Trophoblast cell (in vitro differentiated cells and primary cell): ENCODE data around the gene LGALS3.

Experiments
- DNase-seq, 2 donors: peaks; one replicate each; pipeline ENCODE4 v3.0.0-alpha.2; 2016
- H2AFZ ChIP-seq: 2 replicates; pipeline ENCODE4 v1.6.1; 2013; ENCODE audit warnings: low read length, moderate library complexity, mild to moderate bottlenecking; ENCODE audit not compliant: insufficient read depth, poor library complexity
- H2AK5ac ChIP-seq: 2 replicates; pipeline ENCODE4 v1.6.1; 2013; ENCODE audit warnings: mild to moderate bottlenecking, low read length
- H2BK120ac ChIP-seq: 2 replicates; pipeline ENCODE4 v1.6.1; 2013; ENCODE audit warnings: low read length, mild to moderate bottlenecking, moderate library complexity; ENCODE audit not compliant: insufficient read depth, poor library complexity
- H2BK12ac ChIP-seq: 2 replicates; pipeline ENCODE4 v1.6.1; 2013; ENCODE audit warnings: mild to moderate bottlenecking, low read length, moderate library complexity
- H2BK5ac ChIP-seq: 2 replicates; pipeline ENCODE4 v1.6.1; 2013; ENCODE audit warnings: low read length, low read depth, moderate library complexity, mild to moderate bottlenecking; ENCODE audit not compliant: poor library complexity
- H3K14ac ChIP-seq: 2 replicates; pipeline ENCODE4 v1.6.1; 2013; ENCODE audit warnings: mild to moderate bottlenecking, low read length
- H3K18ac ChIP-seq: 2 replicates; pipeline ENCODE4 v1.6.1; 2013; ENCODE audit warnings: mild to moderate bottlenecking, low read length
- H3K23ac ChIP-seq: 2 replicates; pipeline ENCODE4 v1.6.1; 2013; ENCODE audit warnings: low read length
- H3K27ac ChIP-seq: 2 replicates; pipeline ENCODE4 v1.5.1; 2013; ENCODE audit warnings: low read depth, mild to moderate bottlenecking, inconsistent platforms, low read length, moderate library complexity
- H3K27me3 ChIP-seq: 2 replicates; pipeline ENCODE4 v1.6.1; 2013; ENCODE audit warnings: inconsistent platforms, mild to moderate bottlenecking, low read length, moderate library complexity; ENCODE audit not compliant: insufficient read depth
- H3K36me3 ChIP-seq, 2 experiments: 1 replicate in 1 of 2; 2 replicates in 1 of 2; pipeline ENCODE4 v1.6.1; 2013; ENCODE audit warnings: low read length in 2 of 2, mild to moderate bottlenecking in 2 of 2, moderate library complexity in 1 of 2; ENCODE audit not compliant: insufficient read depth in 2 of 2, control insufficient read depth in 1 of 2
- H3K4ac ChIP-seq: 2 replicates; pipeline ENCODE4 v1.6.1; 2013; ENCODE audit warnings: low read depth, mild to moderate bottlenecking, low read length, moderate library complexity
- H3K4me1 ChIP-seq, 2 experiments: 1 replicate in 1 of 2; 2 replicates in 1 of 2; pipeline ENCODE4 v1.6.1; 2013; ENCODE audit warnings: low read length in 2 of 2, mild to moderate bottlenecking in 2 of 2, moderate library complexity in 1 of 2; ENCODE audit not compliant: insufficient read depth in 2 of 2, control insufficient read depth in 1 of 2
- H3K4me2 ChIP-seq: 2 replicates; pipeline ENCODE4 v1.6.1; 2013; ENCODE audit warnings: inconsistent platforms, mild to moderate bottlenecking, low read length, moderate library complexity
- H3K4me3 ChIP-seq: 2 replicates; pipeline ENCODE4 v1.5.1; 2013; ENCODE audit warnings: mild to moderate bottlenecking, low read depth, low read length, inconsistent platforms
- H3K79me1 ChIP-seq: one replicate; pipeline ENCODE4 v1.6.1; 2013; ENCODE audit warnings: low read length
- H3K79me2 ChIP-seq: 2 replicates; pipeline ENCODE4 v1.6.1; 2013; ENCODE audit warnings: low read length, mild to moderate bottlenecking; ENCODE audit not compliant: control insufficient read depth, insufficient read depth, poor library complexity
- H3K9ac ChIP-seq: 2 replicates; pipeline ENCODE4 v1.6.1; 2013; ENCODE audit warnings: mild to moderate bottlenecking, low read length
- H3K9me3 ChIP-seq: 2 replicates; pipeline ENCODE4 v1.6.1; 2013; ENCODE audit warnings: low read depth, mild to moderate bottlenecking, control low read depth, inconsistent platforms, low read length; ENCODE audit not compliant: insufficient read depth
- H4K12ac ChIP-seq: 2 replicates; pipeline ENCODE4 v1.6.1; 2013; ENCODE audit warnings: low read depth, mild to moderate bottlenecking, low read length, moderate library complexity
- H4K8ac ChIP-seq: 2 replicates; pipeline ENCODE4 v1.6.1; 2013; ENCODE audit warnings: low read depth, mild to moderate bottlenecking, low read length, moderate library complexity
- H4K91ac ChIP-seq: one replicate; pipeline ENCODE4 v1.6.1; 2013; ENCODE audit warnings: low read depth, mild to moderate bottlenecking, low read length, moderate library complexity
- WGBS: extraction: QIAGEN DNeasy Blood & Tissue Kit; methylation state at CpG from one replicate; pipeline ENCODE4 v1.1.7; 2013; ENCODE audit warnings: missing lambda C conversion rate; ENCODE audit not compliant: insufficient read length, insufficient coverage; ENCODE audit errors: extremely low coverage; 5-methylcytosine and 5-hydroxymethylcytosine counted together

LGALS3 gene

DNA sequence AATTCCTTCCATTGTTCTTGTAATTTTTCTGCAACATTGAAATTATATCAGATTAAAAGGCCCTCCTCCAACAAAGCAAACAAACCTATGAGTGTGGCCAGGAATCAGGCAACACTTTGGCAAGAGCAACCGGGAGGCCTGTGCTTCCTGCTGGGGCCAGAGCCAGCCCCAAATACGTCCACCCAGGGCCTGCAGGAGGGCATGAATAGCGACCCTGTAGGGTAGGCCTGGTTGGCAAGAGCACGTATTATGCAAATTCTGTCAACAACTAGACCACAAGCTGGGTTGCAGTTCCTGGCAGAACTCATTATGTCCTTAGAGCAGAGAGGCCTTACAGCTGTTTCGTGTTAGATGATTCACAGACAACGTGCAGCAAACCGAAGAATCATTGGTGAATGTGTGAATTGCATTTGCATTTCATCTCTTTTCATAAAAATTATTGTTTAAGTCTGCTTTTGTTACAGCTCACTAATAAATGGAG is 26.9 kb upstream of the LGALS3 start:
- Histone ChIP-seq H4K12ac (no peak overlapping the region), H3K27me3 (no peaks in the 10 kb centered on the region)
- WGBS: no CpG with 5 or more reads among the region's 7 CpGs

DNA sequence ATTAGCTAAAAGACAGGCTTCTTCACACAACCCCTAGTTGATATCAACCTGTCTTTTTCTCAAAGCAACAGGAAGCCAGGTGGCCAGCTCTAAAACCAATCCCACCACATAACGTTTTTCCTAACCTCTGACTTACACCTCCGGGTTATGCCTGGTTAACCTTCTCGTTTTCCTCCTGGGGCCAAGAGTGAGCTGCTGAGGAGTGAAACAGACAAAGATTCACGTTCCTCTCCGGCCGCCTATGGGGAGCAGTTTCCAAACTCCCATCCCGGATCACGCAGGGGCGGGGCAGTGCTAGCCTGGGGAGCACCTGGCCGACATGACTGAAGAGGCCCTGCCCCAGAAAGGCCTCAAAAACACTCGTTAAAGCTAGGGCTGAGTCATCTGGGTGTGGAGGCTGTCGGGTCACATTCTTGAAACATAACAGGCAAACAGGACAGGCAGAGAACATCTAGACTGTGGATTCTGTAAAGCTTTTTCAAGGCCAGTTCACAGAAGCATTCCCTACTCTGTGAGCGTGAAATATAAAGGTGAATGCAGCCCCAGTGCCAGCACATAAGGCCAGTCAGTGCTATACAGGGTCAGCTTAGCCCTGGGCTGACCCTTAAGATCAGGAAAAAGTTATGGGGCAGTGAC is 25.9 kb upstream of the LGALS3 start:
- peak overlapping the region; percentile 74 for H2BK120ac ChIP-seq
- peak overlapping the region; percentile 62 for H3K4me2 ChIP-seq
- H3K79me1 ChIP-seq: peaks cover 28% of the 10 kb centered on the region
- peak; percentile 98 for DNase-seq
- H4K91ac ChIP-seq: peak overlapping the region; percentile 95
- H3K9me3 ChIP-seq: peaks cover 3% of the 10 kb centered on the region
- H2BK5ac ChIP-seq: peak overlapping the region; percentile 89
- H3K27ac ChIP-seq: peak overlapping the region; percentile 98
- H2AFZ ChIP-seq: peak overlapping the region; percentile 19
- peaks cover 3% of the 10 kb centered on the region for H3K79me2 ChIP-seq
- H2AK5ac ChIP-seq: no peak overlapping the region
- no peak overlapping the region for H3K4me3 ChIP-seq
- no peak overlapping the region for H4K12ac ChIP-seq
- H3K4me1 ChIP-seq: peaks cover 17 to 30% of the 10 kb centered on the region in 2 experiments
- peak overlapping the region; percentile 51 for H3K14ac ChIP-seq
- peak overlapping the region; percentile 21 for H4K8ac ChIP-seq
- H3K4ac ChIP-seq: no peak overlapping the region
- H3K27me3 ChIP-seq: no peaks in the 10 kb centered on the region
- H3K18ac ChIP-seq: no peak overlapping the region
- H2BK12ac ChIP-seq: peak overlapping the region; percentile 99
- no CpG with 5 or more reads among the region's 13 CpGs for WGBS
- no peak overlapping the region for H3K23ac ChIP-seq
- H3K9ac ChIP-seq: peak overlapping the region; percentile 37
- H3K36me3 ChIP-seq: peaks cover 2% of the 10 kb centered on the region in 2 experiments

More for the DNA sequence above, 26.9 kb upstream of the LGALS3 start:
- Histone ChIP-seq H3K4ac (no peak overlapping the region), H2BK120ac (peak overlapping the region; percentile 65), H3K4me1 (peaks cover 14 to 25% of the 10 kb centered on the region in 2 experiments), H3K79me1 (peaks cover 21% of the 10 kb centered on the region), H3K23ac (no peak overlapping the region), H2AK5ac (no peak overlapping the region), H2AFZ (peak overlapping the region; percentile 56), H3K27ac (peak overlapping the region; percentile 76), H4K91ac (peak overlapping the region; percentile 20), H2BK12ac (peak overlapping the region; percentile 80), H3K4me3 (no peak overlapping the region), H3K79me2 (peaks cover 3% of the 10 kb centered on the region), H3K4me2 (peak overlapping the region; percentile 0), H3K9ac (no peak overlapping the region), H3K36me3 (peaks cover 2% of the 10 kb centered on the region in 2 experiments), H2BK5ac (no peak overlapping the region), H3K9me3 (peaks cover 3% of the 10 kb centered on the region), H3K14ac (no peak overlapping the region), H4K8ac (peak overlapping the region; percentile 62), H3K18ac (peak overlapping the region; percentile 16)
- DNase-seq: peak in 1 of 2 donors; percentile 49

GRCh38 chr14:55103971-55104954 is 24.8 kb upstream of the LGALS3 start:
- Histone ChIP-seq H3K4me2 (peak overlapping the region; percentile 62), H2AFZ (peak overlapping the region; percentile 35), H2AK5ac (peak overlapping the region; percentile 99), H3K27ac (peak overlapping the region; percentile 98), H3K23ac (peak overlapping the region; percentile 52), H3K4ac (peak overlapping the region; percentile 76), H3K27me3 (no peaks in the 10 kb centered on the region), H3K36me3 (peaks cover 2% of the 10 kb centered on the region in 2 experiments), H4K12ac (no peak overlapping the region), H3K9me3 (peaks cover 3% of the 10 kb centered on the region), H3K9ac (peak overlapping the region; percentile 12), H3K18ac (peak overlapping the region; percentile 78), H3K79me2 (peaks cover 3% of the 10 kb centered on the region), H2BK120ac (peak overlapping the region; percentile 93), H3K14ac (peak overlapping the region; percentile 87), H3K4me1 (peaks cover 20 to 31% of the 10 kb centered on the region in 2 experiments), H3K79me1 (peaks cover 28% of the 10 kb centered on the region), H2BK12ac (peak overlapping the region; percentile 99), H4K91ac (peak overlapping the region; percentile 95), H3K4me3 (no peak overlapping the region), H2BK5ac (peak overlapping the region; percentile 89), H4K8ac (peak overlapping the region; percentile 20)
- peak; percentile 85 to 94 for DNase-seq
- no CpG with 5 or more reads among the region's 6 CpGs for WGBS

GRCh38 chr14:55105991-55106390 is 23.1 kb upstream of the LGALS3 start:
- Histone ChIP-seq H2AFZ (no peak overlapping the region), H4K91ac (peak overlapping the region; percentile 2), H4K8ac (no peak overlapping the region), H3K27ac (no peak overlapping the region), H3K18ac (no peak overlapping the region), H2AK5ac (no peak overlapping the region), H2BK12ac (peak overlapping the region; percentile 12), H3K4ac (no peak overlapping the region), H3K4me2 (no peak overlapping the region), H3K4me1 (peaks cover 20 to 31% of the 10 kb centered on the region in 2 experiments), H3K4me3 (no peak overlapping the region), H3K9me3 (peaks cover 3% of the 10 kb centered on the region), H3K23ac (no peak overlapping the region), H2BK120ac (no peak overlapping the region), H3K14ac (no peak overlapping the region), H3K79me1 (peaks cover 28% of the 10 kb centered on the region), H3K79me2 (peaks cover 3% of the 10 kb centered on the region), H2BK5ac (no peak overlapping the region), H3K36me3 (peaks cover 2% of the 10 kb centered on the region in 2 experiments), H4K12ac (no peak overlapping the region), H3K27me3 (no peaks in the 10 kb centered on the region), H3K9ac (no peak overlapping the region)
- DNase-seq: peak; percentile 57 to 69
- no CpG with 5 or more reads among the region's 7 CpGs for WGBS
